H7 (cell line): ENCODE measurements around the gene MAGI1. TPM values are rescaled to one million over a fixed set of nuclear protein-coding genes. Genes with fewer than 3 reads are reported as not detected.

Experiments
- DNase-seq: peaks from one replicate; pipeline ENCODE4 v3.0.0; 2012
- H3K27me3 ChIP-seq: 2 replicates; pipeline ENCODE4 v1.6.0; 2011; ENCODE audit warnings: mild to moderate bottlenecking, low read length; ENCODE audit not compliant: control insufficient read depth, insufficient read depth
- H3K36me3 ChIP-seq: replicated peaks from 2 replicates; pipeline ENCODE4 v1.5.1; 2011; ENCODE audit warnings: low read length; ENCODE audit not compliant: control insufficient read depth, insufficient read depth
- H3K4me3 ChIP-seq: 2 replicates; pipeline ENCODE4 v1.5.1; 2011; ENCODE audit warnings: low read depth, mild to moderate bottlenecking, control low read depth, low read length, moderate library complexity; ENCODE audit not compliant: insufficient read depth
- total RNA-seq: library from RNA; depleted of rRNA; stranded (reverse); fragments of >200 nt; shearing (Covaris generic); gene quantifications from 2 replicates; pipeline ENCODE4 v1.2.3, GENCODE V29; 2014

MAGI1 gene
- total RNA-seq, 1 experiment from 2014 or later, result 26.4 TPM

GRCh38 chr3:65914032-65914739 lies 124.5 kb downstream of the MAGI1 start:
- no peaks in the 10 kb centered on the region for H3K36me3 ChIP-seq
- DNase-seq, result no peak
- H3K27me3 ChIP-seq, result no peaks in the 10 kb centered on the region
- H3K4me3 ChIP-seq, result no peak overlapping the region

- H3K4me3 ChIP-seq, result no peak overlapping the region
- H3K36me3 ChIP-seq, result no peaks in the 10 kb centered on the region
- no peak for DNase-seq
- H3K27me3 ChIP-seq, result no peaks in the 10 kb centered on the region
These were observed 126.1 kb downstream of the MAGI1 start for GRCh38 chr3:65912647-65913046.

GRCh38 chr3:65908588-65908987 lies 130.1 kb downstream of the MAGI1 start:
- no peak for DNase-seq
- H3K27me3 ChIP-seq, result no peaks in the 10 kb centered on the region
- H3K4me3 ChIP-seq, result no peak overlapping the region
- no peaks in the 10 kb centered on the region for H3K36me3 ChIP-seq

- no peak overlapping the region for H3K4me3 ChIP-seq
- H3K36me3 ChIP-seq, result no peaks in the 10 kb centered on the region
- no peaks in the 10 kb centered on the region for H3K27me3 ChIP-seq
- DNase-seq, result peak; percentile 33
These were observed 131.2 kb downstream of the MAGI1 start for GRCh38 chr3:65907232-65908130.

GRCh38 chr3:65905771-65906170 lies 132.9 kb downstream of the MAGI1 start:
- no peaks in the 10 kb centered on the region for H3K27me3 ChIP-seq
- DNase-seq, result no peak
- H3K4me3 ChIP-seq, result no peak overlapping the region

GRCh38 chr3:65904016-65904415 lies 134.7 kb downstream of the MAGI1 start:
- Histone ChIP-seq H3K4me3 (no peak overlapping the region), H3K27me3 (no peaks in the 10 kb centered on the region), H3K36me3 (no peaks in the 10 kb centered on the region)
- no peak for DNase-seq

More at GRCh38 chr3:65905771-65906170, 132.9 kb downstream of the MAGI1 start:
- H3K36me3 ChIP-seq, result no peaks in the 10 kb centered on the region

GRCh38 chr3:65902304-65902793 lies 136.4 kb downstream of the MAGI1 start:
- no peak overlapping the region for H3K4me3 ChIP-seq
- no peaks in the 10 kb centered on the region for H3K27me3 ChIP-seq
- DNase-seq, result peak; percentile 64
- no peaks in the 10 kb centered on the region for H3K36me3 ChIP-seq

- H3K4me3 ChIP-seq, result no peak overlapping the region
- H3K27me3 ChIP-seq, result no peaks in the 10 kb centered on the region
- DNase-seq, result no peak
- no peaks in the 10 kb centered on the region for H3K36me3 ChIP-seq
These were observed 137.5 kb downstream of the MAGI1 start for GRCh38 chr3:65901226-65901625.

GRCh38 chr3:65899226-65899625 lies 139.5 kb downstream of the MAGI1 start:
- Histone ChIP-seq H3K36me3 (no peaks in the 10 kb centered on the region), H3K4me3 (no peak overlapping the region), H3K27me3 (no peaks in the 10 kb centered on the region)
- no peak for DNase-seq

GRCh38 chr3:65897766-65898165 lies 141.0 kb downstream of the MAGI1 start:
- no peak for DNase-seq
- no peak overlapping the region for H3K4me3 ChIP-seq
- no peaks in the 10 kb centered on the region for H3K36me3 ChIP-seq
- H3K27me3 ChIP-seq, result no peaks in the 10 kb centered on the region

- no peaks in the 10 kb centered on the region for H3K36me3 ChIP-seq
- no peak for DNase-seq
- no peak overlapping the region for H3K4me3 ChIP-seq
- no peaks in the 10 kb centered on the region for H3K27me3 ChIP-seq
These were observed 142.4 kb downstream of the MAGI1 start for GRCh38 chr3:65896321-65896720.

GRCh38 chr3:65894679-65895453 lies 143.9 kb downstream of the MAGI1 start:
- H3K4me3 ChIP-seq, result no peak overlapping the region
- H3K27me3 ChIP-seq, result no peaks in the 10 kb centered on the region
- DNase-seq, result no peak
- no peaks in the 10 kb centered on the region for H3K36me3 ChIP-seq

- no peak for DNase-seq
- no peaks in the 10 kb centered on the region for H3K27me3 ChIP-seq
- no peak overlapping the region for H3K4me3 ChIP-seq
- H3K36me3 ChIP-seq, result no peaks in the 10 kb centered on the region
These were observed 144.6 kb downstream of the MAGI1 start for GRCh38 chr3:65894126-65894525.

GRCh38 chr3:65893631-65894030 lies 145.1 kb downstream of the MAGI1 start:
- Histone ChIP-seq H3K4me3 (no peak overlapping the region), H3K27me3 (no peaks in the 10 kb centered on the region), H3K36me3 (no peaks in the 10 kb centered on the region)
- DNase-seq, result no peak
